Islet precursor cell (in vitro differentiated cells): ENCODE results near the gene ANKMY1.
A peak's percentile ranks its signal among the peaks of the same experiment; 100 is the strongest.

Source experiments
- DNase-seq: peaks from one replicate; pipeline ENCODE4 v3.0.0-alpha.2; 2018

The ANKMY1 gene

DNA sequence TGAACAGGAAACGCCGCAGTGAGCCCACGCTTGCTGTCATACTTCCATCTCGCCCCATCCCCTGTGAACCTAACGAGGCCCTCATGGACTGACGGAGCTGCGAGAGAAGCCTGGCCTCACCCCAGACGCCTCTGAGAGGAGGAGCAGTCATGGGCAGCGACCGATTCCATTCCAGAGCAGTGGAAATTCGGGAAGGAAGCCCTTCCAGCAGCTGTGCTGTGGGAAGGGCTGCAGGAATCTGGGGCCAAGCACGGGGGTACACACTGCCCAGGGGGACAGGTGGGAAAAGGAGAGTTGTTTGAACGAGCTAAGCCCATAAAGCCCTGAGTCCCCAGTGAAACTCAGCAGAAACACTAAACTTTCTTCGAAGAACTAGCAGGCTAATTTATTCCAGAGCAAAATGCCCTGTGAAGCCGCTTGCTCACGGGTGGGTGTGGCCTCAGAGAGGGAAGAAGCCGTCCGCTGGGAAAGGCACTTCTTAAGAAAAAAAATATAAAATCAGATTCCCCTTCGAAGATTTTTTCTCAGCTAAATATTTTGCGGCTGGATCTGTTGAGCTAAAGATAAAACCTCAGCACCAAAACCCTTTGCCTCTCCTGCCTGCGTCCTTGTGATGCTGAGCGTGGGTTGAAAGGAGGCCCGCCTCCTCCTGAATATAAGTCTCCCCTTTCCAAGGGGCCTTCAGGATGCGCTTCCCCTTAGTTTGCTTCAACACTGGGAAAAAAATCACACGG, 38.2 kb downstream of the ANKMY1 start:
- DNase-seq = peak; percentile 35

DNA sequence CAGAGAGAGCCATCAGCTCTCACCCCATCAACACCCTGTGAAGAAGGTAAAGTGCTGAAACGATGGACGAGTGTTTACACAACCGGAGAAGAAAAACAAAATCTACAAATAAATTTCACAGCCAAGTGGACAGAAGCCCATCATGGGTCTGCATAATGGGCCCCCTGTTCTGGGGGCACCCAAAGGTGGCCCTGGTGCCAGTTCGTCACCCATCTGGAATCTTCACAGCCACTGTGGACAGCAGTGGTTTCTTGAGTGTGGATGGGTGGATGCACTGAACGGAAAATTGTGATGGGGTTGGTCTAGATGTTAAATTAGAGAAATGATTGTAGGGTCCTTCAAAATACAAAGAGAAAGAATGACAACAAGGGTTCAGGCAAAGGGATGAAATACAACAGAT, 38.8 kb downstream of the ANKMY1 start:
- DNase-seq = no peak

DNA sequence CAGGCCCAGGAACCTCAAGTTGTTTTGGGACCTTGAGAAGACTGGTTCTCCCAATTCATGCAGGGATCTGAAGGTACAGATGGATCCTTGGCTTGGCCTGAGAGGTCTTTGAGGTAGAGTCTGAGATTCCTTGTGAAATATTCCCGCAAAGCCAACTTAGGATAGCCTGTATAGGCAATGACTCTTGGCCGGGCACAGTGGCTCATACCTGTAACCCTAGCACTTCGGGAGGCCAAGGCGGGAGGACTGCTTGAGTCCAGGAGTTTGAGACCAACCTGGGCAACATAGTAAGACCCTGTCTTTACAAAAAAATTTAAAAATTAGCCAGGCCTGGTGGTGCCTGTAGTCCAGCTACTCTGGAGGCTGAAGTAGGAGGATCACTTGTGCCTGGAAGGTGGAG, 40.4 kb downstream of the ANKMY1 start:
- no peak for DNase-seq

- DNase-seq = peak; percentile 42
Measured at GRCh38 chr2:240514631-240515030, 43.2 kb downstream of the ANKMY1 start.

- peak; percentile 84 for DNase-seq
Measured at GRCh38 chr2:240513549-240514287, 44.1 kb downstream of the ANKMY1 start.

GRCh38 chr2:240512666-240513535, 44.9 kb downstream of the ANKMY1 start:
- DNase-seq = peak; percentile 34

DNA sequence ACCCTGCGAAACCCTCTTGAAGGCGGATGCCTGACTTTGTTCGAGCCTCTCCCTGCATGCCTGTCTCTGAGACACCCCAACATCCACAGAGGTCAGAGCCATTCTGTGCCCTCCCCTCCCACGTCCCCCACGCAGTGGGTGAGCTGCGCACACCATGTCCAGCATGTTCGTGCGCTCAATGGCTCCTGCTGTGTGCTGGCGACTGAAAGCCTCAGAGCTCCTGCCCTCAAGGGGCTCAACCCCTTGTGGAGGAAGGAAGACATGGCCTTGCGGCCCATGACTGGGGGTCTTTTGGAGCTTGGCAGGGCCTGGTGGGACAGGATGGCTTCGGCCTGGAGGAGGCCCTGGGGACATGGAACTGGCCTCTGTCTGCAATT, 45.7 kb downstream of the ANKMY1 start:
- no peak for DNase-seq

- DNase-seq = peak; percentile 50
Measured at GRCh38 chr2:240511351-240512108, 46.3 kb downstream of the ANKMY1 start.

- DNase-seq = peak; percentile 44
Measured at GRCh38 chr2:240510513-240511210, 47.1 kb downstream of the ANKMY1 start.

DNA sequence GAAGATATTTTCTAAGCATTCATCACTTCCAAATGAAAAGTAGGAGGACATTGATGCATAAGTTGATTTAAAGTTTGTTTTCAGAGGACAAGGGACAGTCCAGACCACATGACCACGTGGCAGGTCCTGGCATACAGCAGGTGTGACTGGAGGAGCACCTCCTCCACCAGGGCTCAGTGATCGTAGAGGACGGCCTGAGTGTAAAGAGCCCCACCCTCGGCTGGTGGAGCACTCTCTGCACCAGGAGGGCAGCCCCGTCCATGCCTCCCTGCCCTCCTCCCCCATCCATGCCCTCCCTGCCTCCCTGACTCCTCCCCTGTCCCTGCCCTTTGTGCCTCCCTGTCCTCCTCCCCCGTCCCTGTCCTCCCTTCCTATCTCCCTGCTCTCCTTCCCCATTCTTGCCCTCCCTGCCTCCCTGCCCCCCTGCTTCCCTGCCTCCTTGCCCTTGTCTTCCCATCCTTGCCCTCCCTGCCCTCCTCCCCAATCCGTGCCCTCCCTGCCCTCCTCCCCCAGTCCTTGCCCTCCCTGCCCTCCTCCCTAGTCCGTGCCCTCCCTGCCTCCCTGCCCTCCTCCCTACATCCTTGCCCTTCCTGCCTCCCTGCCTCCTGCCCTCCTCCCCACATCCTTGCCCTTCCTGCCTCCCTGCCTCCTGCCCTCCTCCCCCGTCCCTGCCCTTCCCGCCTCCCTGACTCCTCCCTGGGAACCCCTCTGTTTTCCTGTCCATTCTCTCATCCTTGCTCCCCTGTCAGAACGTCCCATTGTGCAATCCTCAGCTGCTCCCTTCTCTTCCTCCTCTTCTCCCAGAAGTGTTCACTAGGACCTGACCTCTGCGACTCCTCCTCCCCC, 47.9 kb downstream of the ANKMY1 start:
- DNase-seq = peak; percentile 33

DNA sequence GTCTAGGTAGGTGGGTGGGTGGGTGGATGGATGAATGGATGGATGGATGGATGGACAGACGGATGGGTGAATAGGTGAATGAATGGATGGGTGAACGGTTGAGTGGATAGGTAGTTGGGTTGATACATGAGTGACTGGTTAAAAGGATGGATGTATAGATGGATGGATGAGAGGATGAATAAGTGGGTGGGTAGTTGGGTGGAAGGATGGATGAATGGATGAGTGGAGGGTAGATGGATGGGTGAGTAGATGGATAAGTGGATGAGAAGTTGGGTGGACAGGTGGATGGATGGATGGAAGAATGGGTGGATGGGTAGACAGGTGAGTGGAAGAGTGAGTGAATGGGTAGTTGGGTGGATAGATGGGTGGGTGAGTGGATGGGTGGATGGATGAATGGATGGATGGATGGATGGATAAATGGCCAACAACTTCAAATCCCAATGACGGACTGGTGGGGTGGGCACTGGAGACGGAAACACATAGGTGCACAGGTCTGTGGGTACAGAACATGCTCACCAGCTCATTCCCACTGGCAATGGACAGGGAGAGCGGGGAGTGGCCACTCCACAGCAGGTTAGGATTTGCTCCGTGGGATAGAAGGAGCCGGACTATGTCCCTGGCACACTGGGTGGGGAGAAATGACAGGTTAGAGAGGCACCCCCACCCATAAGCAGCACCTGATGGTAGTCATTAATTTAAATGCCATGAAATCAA, 48.8 kb downstream of the ANKMY1 start:
- no peak for DNase-seq

- peak; percentile 49 for DNase-seq
Measured at GRCh38 chr2:240507778-240508251, 50.0 kb downstream of the ANKMY1 start.

- DNase-seq = peak; percentile 38
Measured at GRCh38 chr2:240507060-240507777, 50.6 kb downstream of the ANKMY1 start.

GRCh38 chr2:240506406-240507059, 51.3 kb downstream of the ANKMY1 start:
- DNase-seq = peak; percentile 43

DNA sequence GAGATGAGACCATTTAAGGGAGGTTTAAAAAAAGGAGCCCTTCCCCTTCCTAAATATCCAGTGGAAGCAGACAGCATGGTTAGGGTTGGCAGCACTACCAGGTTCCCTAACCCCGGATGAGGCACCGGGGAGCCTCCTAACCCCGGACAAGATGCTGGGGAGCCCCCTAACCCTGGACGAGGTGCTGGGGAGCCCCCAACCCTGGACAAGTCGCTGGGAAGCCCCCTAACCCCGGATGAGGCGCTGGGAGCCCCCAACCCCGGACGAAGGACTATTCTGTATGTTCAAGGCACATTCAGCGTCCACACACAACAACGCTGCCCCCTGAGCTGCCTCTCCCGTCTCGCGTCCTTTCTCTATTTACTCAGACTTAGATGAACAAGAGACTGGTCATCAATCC, 51.9 kb downstream of the ANKMY1 start:
- DNase-seq = peak; percentile 44

DNA sequence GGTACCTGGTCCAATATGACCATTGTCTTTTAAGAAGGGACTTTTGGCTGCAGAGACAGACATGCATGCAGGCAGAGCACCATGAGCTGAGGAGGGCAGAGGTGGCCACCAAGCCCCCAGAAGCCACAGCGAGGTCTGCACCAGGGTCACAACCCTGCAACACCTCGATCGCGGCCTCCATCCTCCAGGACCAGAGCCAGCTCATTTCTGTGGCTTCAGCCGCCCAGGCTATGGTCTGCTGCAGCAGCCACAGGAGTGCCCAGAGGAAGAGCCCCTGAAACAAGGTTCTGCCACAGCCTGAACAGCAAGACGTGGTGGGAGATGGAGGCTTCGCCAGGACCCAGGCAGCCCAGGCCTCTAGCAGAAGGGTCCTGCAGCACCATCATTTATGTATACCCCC, 53.9 kb downstream of the ANKMY1 start:
- no peak for DNase-seq

DNA sequence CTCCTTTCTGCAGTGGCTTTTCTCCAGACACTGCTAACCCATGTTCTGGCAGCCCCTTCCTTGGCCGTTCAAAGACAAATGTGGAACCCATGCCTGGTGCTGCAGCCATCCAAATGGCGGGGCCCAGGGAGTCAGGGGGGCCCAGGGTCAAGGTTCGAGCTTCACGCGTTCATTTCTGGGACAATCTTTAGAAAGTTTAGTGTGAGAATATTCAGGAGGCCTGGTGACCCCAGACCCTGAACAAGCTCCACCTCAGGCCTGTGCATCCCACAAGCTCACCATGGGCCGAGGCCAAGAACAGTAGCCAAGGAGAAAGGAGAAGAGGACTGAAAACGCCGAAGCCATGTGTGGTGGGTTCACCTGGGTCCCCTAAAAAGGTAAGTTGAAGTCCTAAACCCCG, 54.4 kb downstream of the ANKMY1 start:
- peak; percentile 29 for DNase-seq

DNA sequence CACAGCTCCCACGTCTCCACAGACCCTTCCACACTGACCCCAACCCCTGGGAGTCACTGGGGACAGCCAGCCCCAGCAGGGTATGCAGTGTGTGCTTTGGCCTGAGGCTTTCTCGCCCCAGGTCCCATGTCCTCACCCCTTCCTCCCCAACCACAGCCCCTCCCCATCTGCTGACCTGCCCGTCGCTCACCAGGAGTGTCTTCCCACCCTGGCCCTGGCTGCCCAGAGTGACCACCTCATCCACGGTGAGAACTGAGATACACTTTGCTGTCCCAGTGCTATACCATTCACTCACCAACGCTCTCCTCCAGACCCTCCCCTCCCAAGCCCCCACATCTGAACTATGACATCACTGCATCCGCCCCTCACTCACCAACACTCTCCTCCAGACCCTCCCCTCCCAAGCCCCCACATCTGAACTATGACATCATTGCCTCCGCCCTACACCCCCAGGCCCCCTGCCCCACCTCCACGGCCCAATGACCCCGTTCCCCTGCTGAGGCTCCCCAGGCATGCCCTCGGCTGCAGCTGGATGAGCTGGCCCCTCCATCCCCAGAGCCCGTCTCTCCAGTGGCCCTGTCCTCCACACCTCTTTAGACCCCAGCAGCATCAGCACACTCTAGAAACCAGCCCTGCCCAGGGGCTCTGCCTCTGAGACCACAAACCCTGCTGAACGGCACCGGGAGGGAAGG, 55.2 kb downstream of the ANKMY1 start:
- DNase-seq = peak; percentile 37
